ENCODE results near the gene OXLD1.
"Not testable (repeated sequence)": the region's sequence is repeated elsewhere in the genome, so short reads cannot be mapped to it uniquely, and the experiment has no call there.

OXLD1 gene

DNA sequence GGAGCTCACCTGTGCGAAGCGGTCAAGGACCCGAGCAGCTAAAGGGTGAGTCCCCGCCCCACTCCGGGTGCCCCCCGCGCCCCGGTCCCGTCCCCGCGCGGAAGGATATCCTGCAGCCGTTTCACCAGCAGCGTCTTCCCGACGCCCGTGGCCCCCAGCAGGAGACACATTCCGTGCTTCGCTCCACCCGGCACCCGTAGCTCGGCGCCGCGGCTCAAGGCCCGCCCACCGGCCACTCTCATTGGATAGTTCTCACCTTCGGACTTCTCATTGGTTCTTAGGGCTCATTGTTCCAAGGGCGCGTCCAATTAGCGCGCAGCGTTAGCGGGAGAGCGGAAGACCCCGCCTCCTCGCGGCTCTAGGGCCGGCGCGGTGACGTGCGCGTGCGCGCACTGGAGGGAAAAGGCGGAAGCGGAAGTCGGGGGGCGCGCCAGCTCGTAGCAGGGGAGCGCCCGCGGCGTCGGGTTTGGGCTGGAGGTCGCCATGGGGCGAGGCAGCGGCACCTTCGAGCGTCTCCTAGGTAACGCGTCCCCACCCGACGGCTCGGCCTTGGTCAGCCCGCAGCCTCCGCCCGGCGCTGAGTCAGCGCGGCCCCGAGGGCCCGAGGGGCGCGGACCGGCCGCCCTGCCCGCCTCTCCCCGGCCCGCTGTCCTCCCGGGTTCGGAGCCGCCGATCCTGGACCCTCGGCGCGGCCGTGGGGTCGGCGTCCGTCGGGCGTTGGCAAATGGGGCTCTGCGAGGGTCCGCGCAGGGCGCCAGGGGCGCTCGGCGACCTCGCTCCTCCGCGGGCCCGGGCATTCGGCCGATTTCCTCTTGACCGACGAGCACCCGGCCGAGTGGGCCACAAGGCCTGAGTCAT, 17.4 kb upstream of the OXLD1 start, which contains the start of the genes ARL16 and HGS:
ARL16 (minus strand) TSS at position 214 of the 858 bp plus-strand sequence; CDS start at position 170, 44 bp downstream.
HGS (plus strand) TSS at position 428 of the 858 bp plus-strand sequence; CDS start at position 484, 56 bp downstream.
- peak; percentile 93 for DNase-seq (ENCODE audit: low read depth)

- no peak for DNase-seq (ENCODE audit: low read depth)
These were observed 16.8 kb upstream of the OXLD1 start for GRCh38 chr17:81683208-81683583.

DNA sequence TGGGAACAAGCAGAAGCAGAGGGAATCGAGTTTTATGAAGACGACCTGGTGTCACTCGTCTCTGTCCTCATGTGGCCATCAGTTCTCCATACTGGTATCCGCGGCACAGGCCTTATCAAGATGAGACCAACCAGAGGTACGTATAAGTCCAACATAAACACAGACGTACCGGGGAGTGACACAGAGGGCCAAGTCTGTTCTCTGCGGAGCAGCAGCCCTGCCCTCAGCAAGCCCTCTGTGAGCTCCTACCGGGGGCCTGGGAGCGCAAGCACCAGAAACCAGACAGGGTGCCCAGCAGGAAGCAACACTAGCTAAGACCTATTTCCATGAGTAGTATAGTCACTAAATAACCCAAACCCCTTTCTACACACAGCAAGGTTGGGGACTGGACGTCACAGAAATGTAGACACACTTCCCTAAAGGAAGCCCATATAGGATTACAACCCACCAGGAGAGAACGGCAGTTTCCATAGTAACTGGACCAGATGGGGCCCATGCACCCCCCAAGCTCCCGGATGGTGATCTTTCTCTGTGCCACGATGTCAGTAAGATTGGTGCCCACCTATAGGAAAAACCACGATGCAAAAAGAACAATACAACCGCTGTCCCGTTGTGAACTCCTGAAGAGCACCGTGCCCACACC, 16.3 kb upstream of the OXLD1 start:
- no peak for DNase-seq (ENCODE audit: low read depth)

- DNase-seq (ENCODE audit: low read depth): no peak
These were observed 15.3 kb upstream of the OXLD1 start for GRCh38 chr17:81681672-81682071.

DNA sequence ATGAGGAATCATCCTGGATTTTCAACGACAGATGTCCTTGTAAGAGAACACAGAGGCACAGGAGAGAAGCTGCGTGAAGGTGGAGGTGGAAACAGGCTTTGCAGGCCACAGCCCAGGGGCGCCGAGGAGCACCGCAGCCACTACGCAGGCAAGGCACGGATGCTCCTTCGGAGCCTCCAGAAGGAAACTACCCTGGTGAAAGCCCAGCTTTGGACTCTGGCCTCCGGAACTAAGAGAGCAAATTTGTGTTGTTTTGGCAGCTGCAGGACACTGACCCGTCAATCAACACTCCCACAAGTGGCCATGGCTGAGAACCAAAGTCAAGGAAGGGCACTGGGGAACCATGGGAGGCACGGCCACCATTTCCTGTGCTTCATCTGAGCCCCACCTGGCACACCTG, 13.7 kb upstream of the OXLD1 start:
- DNase-seq (ENCODE audit: low read depth): no peak

DNA sequence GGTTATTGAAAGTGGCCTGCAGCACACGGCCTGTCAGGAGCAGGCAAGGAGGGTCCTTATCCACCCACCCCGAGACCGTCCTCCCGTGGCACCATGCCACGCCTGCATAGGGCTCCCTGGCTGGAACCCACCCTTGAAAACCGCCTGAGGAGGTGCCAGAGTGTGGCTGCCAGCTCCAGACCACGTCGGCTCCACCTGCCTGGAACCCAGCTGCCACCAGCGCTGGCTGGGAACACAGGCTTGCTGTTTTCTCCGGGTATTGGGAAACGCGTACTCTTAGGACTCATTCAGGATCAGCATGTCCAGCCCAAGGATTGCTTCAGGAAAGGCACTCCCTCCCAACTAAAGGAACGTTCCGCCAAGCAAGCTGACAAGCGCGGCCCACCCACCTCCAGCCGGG, 10.5 kb upstream of the OXLD1 start:
- no peak for DNase-seq (ENCODE audit: low read depth)

DNA sequence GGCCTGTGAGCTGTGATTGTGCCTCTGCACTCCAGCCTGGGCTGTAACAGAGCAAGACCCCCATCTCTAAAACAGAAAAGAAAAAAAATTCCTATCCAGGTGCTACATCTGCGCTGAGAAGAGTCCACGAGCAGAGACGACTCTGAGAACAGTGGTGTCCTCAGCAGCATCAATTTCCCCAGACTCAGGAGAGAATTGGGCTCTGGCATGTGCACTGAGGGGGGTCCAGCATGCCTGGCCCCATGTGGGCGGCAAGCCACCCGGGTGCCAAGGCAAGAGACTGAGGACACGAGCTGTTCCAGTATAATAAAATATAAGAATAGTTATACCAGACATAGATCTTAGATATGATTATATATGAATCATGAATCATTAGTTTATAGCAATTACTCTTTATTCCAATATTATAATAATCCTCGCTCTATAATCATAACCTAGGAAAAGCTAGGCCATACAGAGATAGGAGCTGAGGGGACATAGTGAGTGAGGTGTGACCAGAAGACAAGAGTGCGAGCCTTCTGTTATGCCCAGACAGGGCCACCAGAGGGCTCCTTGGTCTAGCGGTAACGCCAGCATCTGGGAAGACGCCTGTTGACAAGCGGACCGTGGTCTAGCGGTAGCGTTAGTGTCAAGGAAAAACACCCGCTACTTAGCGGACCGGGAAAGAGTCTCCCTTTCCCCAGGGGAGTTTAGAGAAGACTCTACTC, 9.3 kb upstream of the OXLD1 start:
- DNase-seq (ENCODE audit: low read depth): not testable (repeated sequence)

DNA sequence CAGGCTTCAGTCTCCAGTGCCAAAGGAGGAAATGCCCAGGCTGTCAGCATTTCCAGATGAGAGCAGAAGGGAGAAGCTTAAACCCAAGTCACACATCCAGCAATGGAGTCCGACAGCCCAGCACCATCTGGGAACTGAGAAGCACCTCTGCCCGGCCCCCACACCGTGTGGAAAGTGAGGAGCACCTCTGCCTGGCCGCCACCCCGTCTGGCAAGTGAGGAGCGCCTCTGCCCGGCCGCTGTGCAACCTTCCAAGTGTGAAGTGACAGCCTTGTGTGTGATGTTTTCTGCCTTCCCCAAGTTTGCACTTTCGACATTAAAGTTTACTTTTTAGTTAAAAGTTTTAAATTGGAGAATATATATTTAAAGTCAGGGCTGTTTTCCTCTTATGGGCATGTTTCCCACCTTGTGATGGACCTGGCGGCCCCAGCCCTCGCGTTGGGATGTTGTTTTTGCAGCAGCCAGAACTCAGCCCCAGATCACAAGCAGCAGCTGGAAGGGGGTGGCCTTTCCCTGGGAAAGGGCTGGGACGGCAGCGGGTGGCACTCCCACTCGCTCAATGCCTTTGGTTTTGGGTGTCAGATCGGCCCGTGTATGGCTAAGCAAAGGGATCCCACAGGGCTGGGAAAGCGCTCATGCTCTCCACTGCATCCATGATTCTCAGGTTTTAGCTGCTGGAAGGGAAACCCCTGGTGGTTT, 7.3 kb upstream of the OXLD1 start:
- DNase-seq (ENCODE audit: low read depth): no peak

GRCh38 chr17:81672954-81673353, 6.5 kb upstream of the OXLD1 start:
- no peak for DNase-seq (ENCODE audit: low read depth)

GRCh38 chr17:81672504-81672903, 6.1 kb upstream of the OXLD1 start:
- DNase-seq (ENCODE audit: low read depth): no peak

DNA sequence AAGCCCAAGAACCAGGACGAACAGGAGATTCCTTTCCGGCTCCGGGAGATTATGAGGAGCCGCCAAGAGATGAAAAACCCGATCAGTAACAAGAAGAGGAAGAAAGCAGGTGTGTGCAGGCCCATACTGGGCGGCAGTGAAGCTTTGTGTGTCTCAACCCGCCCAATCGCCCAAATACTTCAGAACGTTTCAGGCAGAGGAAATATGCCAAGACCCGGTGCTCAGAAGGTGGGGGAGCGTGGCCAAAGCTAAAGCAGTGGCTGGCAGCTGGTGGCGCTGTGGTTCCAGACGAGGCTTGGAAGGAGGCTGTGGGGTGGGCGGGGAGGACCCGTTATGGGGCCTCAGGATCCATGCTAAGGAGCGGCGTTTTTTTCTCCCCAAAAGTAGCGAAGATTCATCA, 1.3 kb upstream of the OXLD1 start:
- DNase-seq (ENCODE audit: low read depth): no peak

DNA sequence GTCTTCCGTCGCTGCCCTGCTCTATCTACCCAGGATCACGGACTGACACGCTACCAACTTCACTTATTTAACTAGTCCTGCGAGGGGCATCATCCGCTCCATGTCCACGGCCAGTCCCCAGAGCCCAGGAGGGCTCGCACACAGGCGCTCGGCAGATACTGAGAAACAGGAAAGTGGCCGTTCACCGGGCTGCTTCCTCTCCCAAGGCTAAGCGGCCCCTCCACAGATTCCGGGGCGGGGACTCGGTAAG, 388 bp downstream of the OXLD1 start:
- DNase-seq (ENCODE audit: low read depth): no peak

- DNase-seq (ENCODE audit: low read depth): peak; percentile 46
These were observed 957 bp downstream of the OXLD1 start for GRCh38 chr17:81665205-81666091.

DNA sequence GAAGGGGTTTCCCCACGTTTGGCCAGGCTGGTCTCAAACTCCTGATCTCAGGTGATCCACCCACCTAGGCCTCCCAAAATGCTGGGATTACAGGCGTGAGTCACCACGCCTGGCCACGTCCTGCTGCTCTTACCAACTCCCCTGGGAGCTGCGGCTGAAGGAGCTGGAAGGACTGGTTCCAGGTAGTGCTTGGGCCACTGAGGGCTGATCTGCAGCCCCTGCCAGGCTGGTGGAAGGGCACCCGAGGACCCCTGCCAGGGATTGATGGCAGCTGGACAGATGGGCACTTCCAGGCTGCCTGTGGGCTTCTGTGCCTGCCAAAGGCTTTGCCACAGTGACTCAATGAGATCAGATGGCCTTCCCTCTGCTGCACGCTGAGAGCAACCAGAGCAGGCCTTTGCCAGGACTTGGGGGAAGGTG, 2.3 kb downstream of the OXLD1 start:
- no peak for DNase-seq (ENCODE audit: low read depth)

DNA sequence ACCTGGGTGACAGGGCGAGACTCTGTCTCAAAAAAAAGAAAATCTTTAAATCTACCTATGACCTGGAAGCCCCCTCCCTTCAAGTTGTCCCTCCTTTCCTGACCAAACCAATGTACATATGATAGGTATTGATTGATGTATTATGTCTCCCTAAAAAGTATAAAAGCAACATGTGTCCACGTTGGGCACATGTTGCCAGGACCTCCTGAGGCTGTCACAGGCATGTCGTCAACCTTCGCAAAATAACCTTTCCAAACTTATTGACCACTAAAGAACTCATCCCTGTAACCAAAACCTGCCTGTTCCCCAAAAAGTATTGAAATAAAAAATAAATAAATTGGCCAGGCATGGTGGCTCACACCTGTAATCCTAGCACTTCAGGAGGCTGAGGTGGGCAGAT, 4.4 kb downstream of the OXLD1 start:
- DNase-seq (ENCODE audit: low read depth): no peak

GRCh38 chr17:81660441-81660840, 6.0 kb downstream of the OXLD1 start:
- DNase-seq (ENCODE audit: low read depth): no peak

DNA sequence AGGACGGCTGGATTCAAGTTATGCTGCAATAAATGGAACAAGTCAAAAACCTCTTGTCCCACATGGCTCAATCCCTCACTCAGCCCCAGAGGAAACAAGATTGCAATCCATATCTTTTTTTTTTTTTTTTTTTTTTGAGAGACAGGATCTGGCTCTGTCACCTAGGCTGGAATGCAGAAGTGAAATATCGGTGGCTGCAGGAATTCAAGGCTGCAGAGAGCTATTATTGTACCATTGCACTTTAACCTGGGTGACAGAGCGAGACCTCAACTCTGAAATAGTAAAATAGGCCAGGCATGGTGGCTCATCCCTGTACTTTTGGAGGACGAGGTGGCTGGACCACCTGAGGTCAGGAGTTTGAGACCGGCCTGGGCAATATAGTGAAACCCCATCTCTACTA, 7.4 kb downstream of the OXLD1 start:
- no peak for DNase-seq (ENCODE audit: low read depth)

- no peak for DNase-seq (ENCODE audit: low read depth)
These were observed 9.6 kb downstream of the OXLD1 start for GRCh38 chr17:81656835-81657234.

- no peak for DNase-seq (ENCODE audit: low read depth)
These were observed 10.2 kb downstream of the OXLD1 start, which contains the start of gene PDE6G for GRCh38 chr17:81656118-81656743. Gene PDE6G, minus strand, starts transcription at chr17:81656542. Its CDS starts 3,237 bp downstream, at chr17:81653305.

GRCh38 chr17:81655378-81656117, 10.9 kb downstream of the OXLD1 start:
- DNase-seq (ENCODE audit: low read depth): no peak

All from stimulated activated CD8-positive, alpha-beta memory T cell treated with anti-CD3 and anti-CD28 coated beads, Interleukin-7, amount 100 ng/mL, for 24 hours (primary cell).